GM12891 (cell line): ENCODE measurements around the gene CACNB3.

Experiments
- POLR2A ChIP-seq: IDR thresholded peaks from 2 replicates; pipeline ENCODE4 v1.6.1; 2011; ENCODE audit warnings: low read depth, low read length, control low read depth
- POLR2AphosphoS5 ChIP-seq: IDR thresholded peaks from 2 replicates; pipeline ENCODE4 v1.6.1; 2011; ENCODE audit warnings: low read depth, low read length, control low read depth
- TAF1 ChIP-seq: IDR thresholded peaks from 2 replicates; pipeline ENCODE4 v1.6.1; 2011; ENCODE audit warnings: low read depth, low read length, control low read depth

DNA sequence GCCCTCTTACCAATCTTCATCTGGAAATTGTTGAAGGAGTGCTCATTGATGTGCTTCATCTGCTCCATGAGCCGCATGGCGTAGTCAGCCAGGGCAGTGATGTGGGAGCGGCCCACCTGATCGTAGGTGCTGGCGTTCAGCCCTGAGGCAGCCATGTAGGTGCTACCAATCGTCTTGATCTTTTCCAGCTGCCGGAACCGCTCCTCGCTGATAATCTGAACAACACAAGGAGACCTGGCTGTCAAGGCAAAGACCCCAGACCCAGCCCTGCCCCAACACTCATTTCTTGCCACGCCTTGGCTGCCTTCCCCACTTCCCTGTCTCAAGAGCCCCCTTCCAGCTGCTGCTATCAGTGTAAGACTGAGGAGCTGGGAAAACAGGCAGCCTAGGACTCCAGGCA is 47.5 kb upstream of the CACNB3 start:
- TF ChIP-seq TAF1 (no peak), POLR2A (no peak), POLR2AphosphoS5 (no peak)
